Mesenchymal stem cell (in vitro differentiated cells and primary cell): ENCODE measurements around the gene KIF24.

ENCODE experiments used
- DNase-seq: peaks from one replicate; pipeline ENCODE4 v3.0.0-alpha.2; 2013
- H2AFZ ChIP-seq: one replicate; pipeline ENCODE4 v1.6.1; 2013; ENCODE audit warnings: low read depth, mild to moderate bottlenecking, control low read depth, inconsistent platforms, low read length, moderate library complexity
- H2AK5ac ChIP-seq: 2 replicates; pipeline ENCODE4 v1.6.1; 2013; ENCODE audit warnings: low read length, moderate library complexity, mild to moderate bottlenecking, inconsistent platforms; ENCODE audit not compliant: severe bottlenecking
- H2BK120ac ChIP-seq: one replicate; pipeline ENCODE4 v1.6.1; 2013; ENCODE audit warnings: low read depth, mild to moderate bottlenecking, inconsistent platforms, low read length, moderate library complexity
- H2BK12ac ChIP-seq, 2 experiments: one replicate each; pipeline ENCODE4 v1.6.1; 2013; ENCODE audit warnings: inconsistent platforms in 2 of 2, low read length in 2 of 2, mild to moderate bottlenecking in 2 of 2, moderate library complexity in 2 of 2, control low read depth in 1 of 2
- H2BK15ac ChIP-seq: one replicate; pipeline ENCODE4 v1.6.1; 2013; ENCODE audit warnings: mild to moderate bottlenecking, low read depth, inconsistent platforms; ENCODE audit not compliant: poor library complexity, severe bottlenecking
- H2BK5ac ChIP-seq: 2 replicates; pipeline ENCODE4 v1.6.1; 2013; ENCODE audit warnings: low read depth, mild to moderate bottlenecking, low read length, control low read depth, inconsistent platforms; ENCODE audit not compliant: poor library complexity, severe bottlenecking
- H3K14ac ChIP-seq, 2 experiments: one replicate each; pipeline ENCODE4 v1.6.1; 2013; ENCODE audit warnings: inconsistent platforms in 2 of 2, low read length in 2 of 2, control low read depth in 1 of 2, mild to moderate bottlenecking in 1 of 2, moderate library complexity in 1 of 2
- H3K18ac ChIP-seq, 2 experiments: one replicate each; pipeline ENCODE4 v1.6.1; 2013; ENCODE audit warnings: inconsistent platforms in 2 of 2, low read length in 2 of 2, control low read depth in 1 of 2, low read depth in 1 of 2, mild to moderate bottlenecking in 1 of 2
- H3K23ac ChIP-seq, 2 experiments: one replicate each; pipeline ENCODE4 v1.6.1; 2013; ENCODE audit warnings: inconsistent platforms in 2 of 2, low read length in 2 of 2, mild to moderate bottlenecking in 2 of 2, moderate library complexity in 2 of 2, control low read depth in 1 of 2
- H3K27ac ChIP-seq: 2 replicates; pipeline ENCODE4 v1.5.1; 2013; ENCODE audit warnings: mild to moderate bottlenecking, moderate library complexity, low read length, control low read depth, inconsistent platforms; ENCODE audit not compliant: poor library complexity, severe bottlenecking
- H3K27me3 ChIP-seq, 2 experiments: 2 replicates each; pipeline versions ENCODE4 v1.6.1 to v1.7.0; 2013; ENCODE audit warnings: low read length in 2 of 2, mild to moderate bottlenecking in 2 of 2, moderate library complexity in 2 of 2, control low read depth in 1 of 2, inconsistent platforms in 1 of 2; ENCODE audit not compliant: control insufficient read depth in 1 of 2, insufficient read depth in 1 of 2
- H3K36me3 ChIP-seq, 2 experiments: 2 replicates each; pipeline versions ENCODE4 v1.6.1 to v1.7.0; 2013; ENCODE audit warnings: low read length in 2 of 2, control low read depth in 1 of 2, inconsistent platforms in 1 of 2, low read depth in 1 of 2, mild to moderate bottlenecking in 1 of 2; ENCODE audit not compliant: insufficient read depth in 2 of 2, control insufficient read depth in 1 of 2
- H3K4ac ChIP-seq, 2 experiments: one replicate each; pipeline ENCODE4 v1.6.1; 2013; ENCODE audit warnings: inconsistent platforms in 2 of 2, low read length in 2 of 2, mild to moderate bottlenecking in 2 of 2, moderate library complexity in 2 of 2, control low read depth in 1 of 2, low read depth in 1 of 2
- H3K4me1 ChIP-seq: 2 replicates; pipeline ENCODE4 v1.6.1; 2013; ENCODE audit warnings: low read depth, low read length, control low read depth; ENCODE audit not compliant: control insufficient read depth, insufficient read depth
- H3K4me2 ChIP-seq: 2 replicates; pipeline ENCODE4 v1.6.1; 2013; ENCODE audit warnings: low read length, mild to moderate bottlenecking, inconsistent platforms; ENCODE audit not compliant: poor library complexity, severe bottlenecking
- H3K4me3 ChIP-seq, 2 experiments: 2 replicates each; pipeline versions ENCODE4 v1.5.1 to v1.7.0; 2013; ENCODE audit warnings: low read length in 2 of 2, mild to moderate bottlenecking in 2 of 2, control low read depth in 1 of 2, low read depth in 1 of 2; ENCODE audit not compliant: insufficient read depth in 1 of 2
- H3K79me1 ChIP-seq: replicated peaks from 2 replicates; pipeline ENCODE4 v1.6.1; 2013; ENCODE audit warnings: mild to moderate bottlenecking, control low read depth, low read length, inconsistent platforms; ENCODE audit not compliant: poor library complexity, severe bottlenecking
- H3K9ac ChIP-seq: 2 replicates; pipeline ENCODE4 v1.7.0; 2013; ENCODE audit warnings: mild to moderate bottlenecking, low read length, moderate library complexity
- H3K9me3 ChIP-seq: 2 replicates; pipeline ENCODE4 v1.7.0; 2013; ENCODE audit warnings: mild to moderate bottlenecking, low read length; ENCODE audit not compliant: control insufficient read depth
- H4K8ac ChIP-seq: one replicate; pipeline ENCODE4 v1.6.1; 2013; ENCODE audit warnings: inconsistent platforms, mild to moderate bottlenecking, low read length, moderate library complexity
- H4K91ac ChIP-seq: one replicate; pipeline ENCODE4 v1.6.1; 2013; ENCODE audit warnings: mild to moderate bottlenecking, low read length, inconsistent platforms
- WGBS: methylation state at CpG from one replicate; pipeline ENCODE4 v1.1.7; 2013; ENCODE audit warnings: mixed read lengths; 5-methylcytosine and 5-hydroxymethylcytosine counted together

Gene KIF24

GRCh38 chr9:34292552-34292951 lies 36.5 kb downstream of the KIF24 start:
- Histone ChIP-seq H3K9ac (no peak overlapping the region), H3K18ac (no peak overlapping the region), H3K14ac (no peak overlapping the region), H2BK12ac (no peak overlapping the region), H3K23ac (no peak overlapping the region), H3K4me2 (no peak overlapping the region), H2AK5ac (no peak overlapping the region), H3K4me1 (no peaks in the 10 kb centered on the region), H2BK5ac (no peak overlapping the region), H3K79me1 (no peaks in the 10 kb centered on the region), H3K36me3 (no peaks in the 10 kb centered on the region), H2BK120ac (no peak overlapping the region), H3K27me3 (no peaks in the 10 kb centered on the region), H3K27ac (no peak overlapping the region), H2AFZ (no peak overlapping the region), H4K91ac (no peak overlapping the region), H3K4me3 (no peak overlapping the region), H3K9me3 (no peaks in the 10 kb centered on the region), H3K4ac (no peak overlapping the region), H2BK15ac (no peak overlapping the region), H4K8ac (no peak overlapping the region)
- 100% methylated on average over 1 of the region's 2 CpGs for WGBS
- DNase-seq, result no peak

DNA sequence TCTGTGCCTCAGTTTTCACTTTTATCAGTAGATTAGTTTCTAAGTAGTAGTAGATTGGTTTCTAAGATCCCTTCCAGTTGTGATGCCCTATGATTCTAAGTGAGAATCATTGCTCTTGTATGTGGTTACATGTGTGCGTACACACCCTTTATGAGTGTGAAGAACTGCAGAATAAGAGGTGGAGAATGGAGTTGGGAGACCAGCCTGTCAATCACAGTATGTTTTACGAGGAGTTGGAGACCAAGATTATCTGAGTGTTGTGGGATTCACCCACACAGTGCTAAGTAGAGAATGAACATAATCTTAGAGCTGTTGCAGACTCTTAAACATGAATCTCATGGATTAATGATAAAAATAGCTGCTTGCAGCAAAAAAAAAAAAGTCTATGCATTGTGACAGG lies 37.6 kb downstream of the KIF24 start:
- Histone ChIP-seq H3K9ac (no peak overlapping the region), H4K91ac (no peak overlapping the region), H3K4me2 (no peak overlapping the region), H3K36me3 (no peaks in the 10 kb centered on the region), H3K23ac (no peak overlapping the region), H2AFZ (no peak overlapping the region), H2BK15ac (no peak overlapping the region), H3K27me3 (no peaks in the 10 kb centered on the region), H3K4ac (no peak overlapping the region), H4K8ac (no peak overlapping the region), H2BK12ac (no peak overlapping the region), H3K79me1 (no peaks in the 10 kb centered on the region), H2AK5ac (no peak overlapping the region), H3K27ac (no peak overlapping the region), H3K4me3 (no peak overlapping the region), H2BK5ac (no peak overlapping the region), H2BK120ac (no peak overlapping the region), H3K9me3 (no peaks in the 10 kb centered on the region), H3K18ac (no peak overlapping the region), H3K4me1 (no peaks in the 10 kb centered on the region), H3K14ac (no peak overlapping the region)
- no peak for DNase-seq
- WGBS, result 86% methylated on average over 2 of the region's 2 CpGs

DNA sequence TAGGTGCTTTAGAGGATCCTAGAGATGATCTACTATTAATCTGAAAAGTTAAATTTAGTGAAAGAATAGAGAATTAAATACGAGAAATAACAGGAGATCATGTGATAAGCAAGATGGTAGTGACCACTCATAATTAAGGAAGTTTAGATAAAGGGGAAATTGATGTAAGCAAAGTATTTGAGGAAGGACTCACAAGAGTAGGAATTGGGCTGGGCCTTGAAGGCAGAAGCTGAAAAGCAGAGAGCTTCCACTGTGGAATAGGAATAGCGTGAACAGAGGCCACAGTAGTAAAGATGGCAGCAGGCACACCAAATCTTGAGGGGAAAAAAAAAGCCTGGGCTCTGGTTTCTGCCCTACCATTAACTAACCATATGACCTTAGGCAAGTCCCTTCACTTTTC lies 38.0 kb downstream of the KIF24 start:
- Histone ChIP-seq H3K9me3 (no peaks in the 10 kb centered on the region), H4K91ac (no peak overlapping the region), H2BK5ac (no peak overlapping the region), H3K23ac (no peak overlapping the region), H3K4me3 (no peak overlapping the region), H3K4me1 (no peaks in the 10 kb centered on the region), H3K79me1 (no peaks in the 10 kb centered on the region), H3K4me2 (no peak overlapping the region), H3K27me3 (no peaks in the 10 kb centered on the region), H3K27ac (no peak overlapping the region), H2BK120ac (no peak overlapping the region), H4K8ac (no peak overlapping the region), H3K36me3 (no peaks in the 10 kb centered on the region), H2BK15ac (no peak overlapping the region), H3K14ac (no peak overlapping the region), H3K9ac (no peak overlapping the region), H2AK5ac (no peak overlapping the region), H3K18ac (no peak overlapping the region), H2BK12ac (no peak overlapping the region), H3K4ac (no peak overlapping the region), H2AFZ (no peak overlapping the region)
- no peak for DNase-seq
- WGBS, result 96% methylated on average over 2 of the region's 2 CpGs

DNA sequence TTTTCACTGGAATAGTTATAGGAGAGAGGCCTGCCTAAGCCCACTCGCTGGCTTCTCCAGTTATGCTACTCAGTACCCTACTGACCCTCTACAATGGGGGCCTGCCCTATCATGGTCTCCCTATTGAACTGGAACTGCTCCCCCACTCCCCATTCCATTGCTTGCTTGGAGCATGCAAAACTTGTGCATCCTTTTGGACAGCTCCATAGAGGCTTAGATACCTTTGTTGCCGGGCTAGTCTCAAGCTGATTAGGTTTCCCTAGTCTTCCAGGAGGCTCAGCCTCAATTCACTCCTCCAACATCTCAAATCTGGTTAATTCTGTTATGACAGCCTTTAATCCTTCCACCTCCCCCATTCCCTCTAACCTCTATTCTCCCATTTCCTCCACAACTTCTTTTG lies 39.9 kb downstream of the KIF24 start:
- no peaks in the 10 kb centered on the region for H3K36me3 ChIP-seq
- H3K4ac ChIP-seq, result no peak overlapping the region
- H3K27me3 ChIP-seq, result no peaks in the 10 kb centered on the region
- no peak overlapping the region for H2BK120ac ChIP-seq
- no peak overlapping the region for H4K8ac ChIP-seq
- WGBS, result 99% methylated on average over 2 of the region's 2 CpGs
- no peak overlapping the region for H2BK12ac ChIP-seq
- DNase-seq, result no peak
- no peaks in the 10 kb centered on the region for H3K79me1 ChIP-seq
- H2AFZ ChIP-seq, result no peak overlapping the region
- no peak overlapping the region for H2AK5ac ChIP-seq
- H3K9ac ChIP-seq, result no peak overlapping the region
- no peak overlapping the region for H3K4me2 ChIP-seq
- no peaks in the 10 kb centered on the region for H3K9me3 ChIP-seq
- H3K18ac ChIP-seq, result no peak overlapping the region
- H3K4me3 ChIP-seq, result no peak overlapping the region
- no peaks in the 10 kb centered on the region for H3K4me1 ChIP-seq
- no peak overlapping the region for H2BK5ac ChIP-seq
- H2BK15ac ChIP-seq, result no peak overlapping the region
- H3K14ac ChIP-seq, result no peak overlapping the region
- no peak overlapping the region for H3K23ac ChIP-seq
- no peak overlapping the region for H3K27ac ChIP-seq
- H4K91ac ChIP-seq, result no peak overlapping the region
